ACHN (cell line): ENCODE measurements around the gene HES4.

Experiments
- DNase-seq: peaks from one replicate; pipeline ENCODE4 v3.0.0-alpha.2; 2015
- in situ Hi-C: cut with HindIII; loops from 2 replicates; pipeline ENCODE4 v1.10.0; 2017; ENCODE audit warnings: low sequenced_read_pairs, low pct_ligation_motif_present, low pct_unique_long_range_greater_than_20kb

Gene HES4

DNA sequence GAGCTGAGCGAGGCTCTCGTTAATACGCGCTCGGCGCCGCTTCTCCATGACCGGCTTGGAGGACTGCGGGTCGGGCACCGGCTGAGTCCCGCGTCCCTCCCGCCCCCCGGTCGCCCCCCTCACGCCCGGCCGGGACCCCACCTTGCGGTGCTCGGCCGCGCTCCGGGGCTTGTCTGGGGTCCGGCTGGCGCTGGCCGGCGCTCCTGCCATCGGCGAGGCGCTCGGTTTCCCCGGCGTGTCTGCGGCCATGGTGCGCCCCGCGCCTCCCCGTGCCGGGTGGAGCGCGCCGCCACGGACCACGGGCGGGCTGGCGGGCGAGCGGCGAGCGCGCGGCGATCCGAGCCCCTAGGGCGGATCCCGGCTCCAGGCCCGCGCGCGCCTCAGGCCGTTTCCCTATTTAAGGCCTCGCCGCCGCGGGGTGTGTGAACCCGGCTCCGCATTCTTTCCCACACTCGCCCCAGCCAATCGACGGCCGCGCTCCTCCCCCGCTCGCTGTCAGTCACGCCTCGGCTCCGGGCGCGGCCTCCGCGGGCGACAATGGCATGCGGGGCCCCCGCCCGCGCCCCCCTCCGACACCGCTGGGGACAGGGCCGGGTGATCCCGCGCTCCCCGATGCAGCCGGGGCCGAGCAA lies at the start of gene HES4:
Gene HES4 (minus strand): TSS at position 373 of the 632 bp plus-strand sequence. CDS start 124 bp downstream, at position 249.
- DNase-seq, result peak; percentile 90
- in situ Hi-C loops, result no loop called here

DNA sequence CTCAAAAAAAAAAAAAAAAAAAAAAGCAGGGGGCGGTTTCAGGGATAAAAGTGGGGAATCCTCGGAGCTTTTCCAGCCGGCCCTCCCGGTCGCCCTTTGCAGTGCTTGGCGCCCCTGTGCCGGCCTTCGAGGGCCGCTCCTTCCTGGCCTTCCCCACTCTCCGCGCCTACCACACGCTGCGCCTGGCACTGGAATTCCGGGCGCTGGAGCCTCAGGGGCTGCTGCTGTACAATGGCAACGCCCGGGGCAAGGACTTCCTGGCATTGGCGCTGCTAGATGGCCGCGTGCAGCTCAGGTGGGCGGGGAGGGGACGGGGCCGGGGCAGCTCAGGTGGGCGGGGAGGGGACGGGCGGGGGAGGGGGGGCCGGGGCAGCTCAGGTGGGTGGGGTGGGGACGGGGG lies 48.9 kb upstream of the HES4 start:
- in situ Hi-C loops, result no loop called here
- DNase-seq, result no peak

DNA sequence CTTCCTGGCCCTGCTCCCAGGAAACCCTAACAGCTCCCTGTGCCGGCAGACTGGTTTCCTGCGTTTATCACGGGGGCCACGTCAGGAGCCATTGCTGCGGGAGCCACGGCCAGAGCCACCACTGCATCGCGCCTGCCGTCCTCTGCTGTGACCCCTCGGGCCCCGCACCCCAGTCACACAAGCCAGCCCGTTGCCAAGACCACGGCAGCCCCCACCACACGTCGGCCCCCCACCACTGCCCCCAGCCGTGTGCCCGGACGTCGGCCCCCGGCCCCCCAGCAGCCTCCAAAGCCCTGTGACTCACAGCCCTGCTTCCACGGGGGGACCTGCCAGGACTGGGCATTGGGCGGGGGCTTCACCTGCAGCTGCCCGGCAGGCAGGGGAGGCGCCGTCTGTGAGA lies 48.1 kb upstream of the HES4 start:
- DNase-seq, result no peak
- in situ Hi-C loops, result no loop called here

DNA sequence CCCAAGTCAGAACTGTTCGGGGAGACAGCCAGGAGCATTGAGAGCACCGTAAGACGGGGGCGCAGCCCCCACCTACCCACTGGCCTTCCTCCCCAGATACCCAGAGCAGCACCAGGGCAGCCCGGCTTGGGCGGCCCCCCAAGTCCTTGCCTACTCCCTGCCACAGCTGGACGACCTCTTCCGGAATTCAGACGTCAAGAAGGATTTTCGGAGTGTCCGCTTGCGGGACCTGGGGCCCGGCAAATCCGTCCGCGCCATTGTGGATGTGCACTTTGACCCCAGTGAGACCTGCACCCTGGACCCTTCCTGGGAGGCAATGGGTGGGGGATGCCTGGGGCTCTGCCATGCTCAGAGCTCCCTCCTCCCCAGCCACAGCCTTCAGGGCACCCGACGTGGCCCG lies 47.5 kb upstream of the HES4 start:
- DNase-seq, result no peak
- in situ Hi-C loops, result no loop called here

GRCh38 chr1:1046767-1047166 lies 46.9 kb upstream of the HES4 start:
- no peak for DNase-seq

DNA sequence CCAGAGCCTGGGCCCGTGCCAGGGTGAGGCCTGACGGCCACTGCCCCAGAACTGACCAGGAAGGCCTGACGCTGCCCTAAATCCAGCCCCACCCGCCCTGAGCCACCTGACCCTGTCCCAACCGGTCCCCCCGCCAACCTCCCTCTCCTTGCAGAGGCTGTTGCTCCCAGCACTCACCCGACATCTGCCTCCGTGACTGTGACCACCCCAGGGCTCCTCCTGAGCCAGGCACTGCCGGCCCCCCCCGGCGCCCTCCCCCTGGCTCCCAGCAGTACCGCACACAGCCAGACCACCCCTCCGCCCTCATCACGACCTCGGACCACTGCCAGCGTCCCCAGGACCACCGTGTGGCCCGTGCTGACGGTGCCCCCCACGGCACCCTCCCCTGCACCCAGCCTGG lies 46.3 kb upstream of the HES4 start:
- in situ Hi-C loops, result no loop called here
- DNase-seq, result no peak

More at GRCh38 chr1:1046767-1047166, 46.9 kb upstream of the HES4 start:
- in situ Hi-C loops, result no loop called here

- in situ Hi-C loops, result no loop called here
- DNase-seq, result no peak
Observed at GRCh38 chr1:1045129-1045528, 45.2 kb upstream of the HES4 start.

DNA sequence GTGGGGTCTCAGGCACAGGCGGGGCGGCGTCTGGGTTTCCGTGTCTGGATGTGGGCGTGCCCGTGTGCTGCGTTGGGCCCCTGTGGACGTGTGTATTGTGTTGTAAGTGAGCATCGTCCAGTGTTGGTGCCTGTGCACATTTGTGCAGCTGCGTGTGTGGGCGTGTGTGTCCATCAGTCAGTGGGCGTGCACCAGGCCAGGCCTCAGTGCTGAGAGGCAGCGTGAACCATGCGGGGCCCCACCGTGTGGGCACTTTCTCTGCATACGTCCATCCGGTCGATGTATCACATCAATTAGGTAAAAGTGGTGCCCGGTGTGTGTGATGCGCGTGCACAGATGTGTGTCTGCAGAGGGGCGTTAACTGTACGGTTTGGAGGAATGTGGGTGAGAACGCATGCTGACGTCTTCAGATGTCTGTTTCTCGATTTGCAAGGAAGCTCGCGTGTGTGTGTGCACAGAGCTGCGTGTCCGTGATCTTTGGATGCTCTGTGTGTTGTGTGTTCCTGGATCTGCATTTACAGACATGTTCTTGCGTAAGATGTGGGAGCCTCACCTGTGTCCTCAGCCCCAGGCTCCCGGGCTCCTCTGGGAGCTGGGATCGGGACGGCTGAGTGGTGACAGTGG lies 44.7 kb upstream of the HES4 start:
- in situ Hi-C loops, result no loop called here
- no peak for DNase-seq

DNA sequence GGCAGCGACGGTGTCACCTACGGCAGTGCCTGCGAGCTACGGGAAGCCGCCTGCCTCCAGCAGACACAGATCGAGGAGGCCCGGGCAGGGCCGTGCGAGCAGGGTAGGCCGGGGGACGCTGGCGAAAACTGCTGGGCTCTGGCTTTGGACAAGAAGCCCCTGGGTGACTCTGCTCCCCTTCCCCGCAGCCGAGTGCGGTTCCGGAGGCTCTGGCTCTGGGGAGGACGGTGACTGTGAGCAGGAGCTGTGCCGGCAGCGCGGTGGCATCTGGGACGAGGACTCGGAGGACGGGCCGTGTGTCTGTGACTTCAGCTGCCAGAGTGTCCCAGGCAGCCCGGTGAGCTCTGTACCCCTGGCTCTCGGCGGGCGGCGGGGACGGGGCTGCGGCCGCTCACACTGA lies 44.0 kb upstream of the HES4 start:
- DNase-seq, result no peak
- in situ Hi-C loops, result no loop called here

GRCh38 chr1:1043411-1043810 lies 43.5 kb upstream of the HES4 start:
- no peak for DNase-seq
- in situ Hi-C loops, result no loop called here

DNA sequence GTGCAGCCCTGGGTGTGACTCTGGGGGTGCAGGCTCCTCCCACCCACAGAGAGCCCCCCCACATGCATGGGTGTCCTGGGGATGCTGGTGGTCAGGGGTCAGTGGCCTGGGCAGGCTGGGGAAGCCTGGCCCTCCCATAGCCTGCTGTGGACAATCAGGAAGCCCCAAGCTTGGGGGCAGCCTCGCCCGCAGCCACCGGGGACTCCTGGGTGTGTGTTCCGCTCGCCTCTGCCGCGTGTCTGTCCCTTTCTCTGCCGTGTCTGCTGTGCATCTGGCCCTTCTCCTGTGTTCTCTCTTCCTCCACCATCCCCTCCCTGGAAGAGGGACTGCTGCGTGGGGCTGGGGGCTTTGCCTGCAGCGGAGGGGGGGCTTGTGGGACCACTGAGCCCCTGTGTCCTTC lies 42.9 kb upstream of the HES4 start:
- in situ Hi-C loops, result no loop called here
- no peak for DNase-seq

DNA sequence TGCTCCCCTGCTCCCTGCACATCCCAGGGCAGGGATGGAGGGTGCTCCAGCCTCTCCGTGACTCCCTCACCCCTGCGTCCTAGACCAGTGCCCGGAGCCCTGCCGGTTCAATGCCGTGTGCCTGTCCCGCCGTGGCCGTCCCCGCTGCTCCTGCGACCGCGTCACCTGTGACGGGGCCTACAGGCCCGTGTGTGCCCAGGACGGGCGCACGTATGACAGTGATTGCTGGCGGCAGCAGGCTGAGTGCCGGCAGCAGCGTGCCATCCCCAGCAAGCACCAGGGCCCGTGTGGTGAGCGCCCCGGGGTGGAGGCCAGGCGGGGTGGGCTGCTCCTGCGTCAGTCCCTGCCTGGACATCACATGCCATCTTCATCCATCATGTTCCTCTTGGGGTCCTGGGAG lies 42.0 kb upstream of the HES4 start:
- no peak for DNase-seq
- in situ Hi-C loops, result no loop called here

DNA sequence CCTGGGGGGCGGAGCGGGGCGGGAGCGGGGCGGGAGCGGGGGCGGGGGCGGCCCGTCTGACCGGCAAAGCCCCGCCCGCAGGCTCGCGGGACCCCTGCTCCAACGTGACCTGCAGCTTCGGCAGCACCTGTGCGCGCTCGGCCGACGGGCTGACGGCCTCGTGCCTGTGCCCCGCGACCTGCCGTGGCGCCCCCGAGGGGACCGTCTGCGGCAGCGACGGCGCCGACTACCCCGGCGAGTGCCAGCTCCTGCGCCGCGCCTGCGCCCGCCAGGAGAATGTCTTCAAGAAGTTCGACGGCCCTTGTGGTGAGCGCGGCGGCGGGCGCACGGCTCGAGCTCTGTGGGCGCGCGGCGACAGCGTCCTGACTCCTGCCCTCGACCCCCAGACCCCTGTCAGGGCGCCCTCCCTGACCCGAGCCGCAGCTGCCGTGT lies 41.2 kb upstream of the HES4 start:
- in situ Hi-C loops, result no loop called here
- no peak for DNase-seq

GRCh38 chr1:1040004-1040991 lies 40.4 kb upstream of the HES4 start:
- in situ Hi-C loops, result no loop called here
- no peak for DNase-seq

DNA sequence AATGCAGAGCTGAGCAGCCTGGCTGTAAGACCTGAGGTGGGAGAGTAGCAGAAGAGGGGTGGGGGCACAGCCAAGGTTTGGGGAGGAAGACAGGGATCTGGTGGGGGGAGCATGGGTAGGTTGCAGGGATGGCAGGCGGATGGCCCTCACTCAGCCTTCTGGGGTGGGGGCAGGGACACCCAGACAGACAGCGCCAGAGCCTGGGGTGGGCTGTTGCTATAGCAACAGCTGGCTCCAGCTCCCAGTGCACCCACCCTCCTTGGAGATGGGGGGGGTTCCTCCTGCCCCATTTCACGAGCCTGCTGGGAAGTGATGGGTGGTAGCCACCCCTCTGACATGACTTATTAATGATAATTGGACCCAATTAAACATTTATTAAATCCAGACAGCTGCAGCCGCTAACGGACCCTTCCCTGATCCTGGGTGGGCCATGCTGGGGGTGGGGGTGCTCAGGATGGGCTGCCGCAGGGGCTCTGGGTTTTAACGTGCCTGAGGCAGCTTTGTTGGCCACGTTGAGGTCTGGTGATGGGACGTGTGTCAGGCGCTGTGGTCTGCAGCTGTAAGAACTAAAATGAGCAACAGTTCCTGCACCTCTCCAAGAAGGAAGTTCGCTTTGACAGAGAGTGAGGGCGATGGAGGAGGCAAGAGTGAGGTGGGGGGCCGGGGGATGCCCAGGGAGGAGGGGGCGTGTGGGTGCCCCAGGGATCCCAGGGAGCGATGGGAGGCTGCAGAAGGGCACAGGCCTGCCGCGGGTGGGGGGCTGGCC lies 39.4 kb upstream of the HES4 start:
- in situ Hi-C loops, result no loop called here
- no peak for DNase-seq

GRCh38 chr1:1038694-1039093 lies 38.8 kb upstream of the HES4 start:
- no peak for DNase-seq
- in situ Hi-C loops, result no loop called here

DNA sequence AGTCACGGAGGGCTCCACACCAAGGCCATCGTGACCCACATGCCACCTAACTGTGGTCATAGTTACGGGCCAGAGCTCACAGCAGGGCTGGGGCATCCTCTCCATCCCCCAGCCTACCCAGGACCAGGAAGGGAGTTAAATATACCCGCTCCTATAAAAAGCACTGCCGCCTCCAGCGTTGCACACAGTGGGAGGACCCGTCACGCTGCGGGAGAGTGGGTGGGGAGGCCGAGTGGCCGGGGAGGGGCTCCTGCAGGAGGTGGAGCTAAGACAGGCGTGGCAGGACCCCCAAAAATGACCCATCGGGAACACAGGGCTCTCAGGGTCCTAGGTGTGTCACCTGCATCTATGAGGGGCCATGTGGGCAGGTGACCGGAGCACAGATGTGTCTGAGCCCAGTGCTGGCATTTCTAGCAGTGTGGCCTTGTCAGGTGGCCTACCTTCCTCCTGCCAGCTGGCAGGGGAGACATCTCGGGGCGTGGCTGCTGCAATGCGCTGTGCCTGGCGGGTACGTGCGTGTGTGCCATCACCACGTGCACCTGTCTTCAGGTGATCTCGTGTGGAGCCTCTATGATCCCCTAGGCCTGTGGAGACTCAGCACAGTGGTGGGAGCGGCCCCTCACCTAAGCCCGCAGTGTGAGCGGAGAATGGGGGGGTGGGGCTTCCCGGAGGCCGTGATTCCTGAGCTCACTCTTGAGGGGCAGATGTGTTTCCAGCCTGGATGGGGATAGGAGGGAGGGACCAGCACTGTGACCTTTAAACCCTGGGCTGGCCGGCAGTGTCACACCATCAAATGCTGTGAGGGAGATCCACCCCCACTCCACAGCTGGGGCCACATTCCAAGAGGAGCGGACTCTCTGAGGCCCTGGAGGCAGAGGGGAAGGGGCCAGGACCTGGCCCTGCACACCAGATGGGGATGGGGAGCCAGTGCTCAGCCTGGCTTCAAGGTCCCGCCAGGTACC lies 37.8 kb upstream of the HES4 start:
- DNase-seq, result no peak
- in situ Hi-C loops, result no loop called here
